ENCODE measurements around the gene TSC1.

GRCh38 chr9:132849185-132849706, 95.2 kb downstream of the TSC1 start:
- TF ChIP-seq CTCF (conservative IDR thresholded peaks at IDR 0.05), result no peak
- TF ChIP-seq ZFX (IDR thresholded peaks at IDR 0.05), result no peak
